ENCODE measurements around the gene PPP2R3B. TPM values are rescaled to one million over a fixed set of nuclear protein-coding genes. Genes with fewer than 3 reads are reported as not detected.

The PPP2R3B gene
- total and polyA plus RNA-seq, 8 donors = 5.0 to 38.8 (median 6.9) TPM

- WGBS, 2 donors = 76 to 86% methylated on average over 7 of the region's 7 CpGs
- Histone ChIP-seq H3K4me3 (no peak overlapping the region), H3K4me1 (peaks cover 0 to 4% (median 0%) of the 10 kb centered on the region in 3 donors), H3K27me3 (no peaks in the 10 kb centered on the region), H3K36me3 (no peaks in the 10 kb centered on the region), H3K9me3 (no peaks in the 10 kb centered on the region), H3K27ac (no peak overlapping the region)
- no peak for TF ChIP-seq CTCF (IDR thresholded peaks at IDR 0.05)
- ATAC-seq (no peak), DNase-seq (no peak), FAIRE-seq (no peak)
- intact Hi-C loops (cut with DNase I) = no loop called here
Observed at GRCh38 chrX:392575-392846, 5.8 kb upstream of the PPP2R3B start.

GRCh38 chrX:391717-392574 lies 5.2 kb upstream of the PPP2R3B start:
- no peak for DNase-seq
- no peak for TF ChIP-seq CTCF (IDR thresholded peaks at IDR 0.05)
- no peaks in the 10 kb centered on the region for H3K36me3 ChIP-seq
- H3K27ac ChIP-seq = no peak overlapping the region
- no peaks in the 10 kb centered on the region for H3K9me3 ChIP-seq
- peaks cover 0 to 4% (median 0%) of the 10 kb centered on the region in 3 donors for H3K4me1 ChIP-seq
- H3K4me3 ChIP-seq = no peak overlapping the region
- WGBS, 2 donors = 85 to 87% methylated on average over 34 of the region's 34 CpGs
- H3K27me3 ChIP-seq = no peaks in the 10 kb centered on the region
- ATAC-seq = no peak
- intact Hi-C loops (cut with DNase I) = no loop called here
- no peak for FAIRE-seq

- TF ChIP-seq CTCF (IDR thresholded peaks at IDR 0.05) = no peak
- Histone ChIP-seq H3K4me3 (no peak overlapping the region), H3K36me3 (no peaks in the 10 kb centered on the region), H3K27me3 (no peaks in the 10 kb centered on the region), H3K9me3 (no peaks in the 10 kb centered on the region), H3K4me1 (peaks cover 0 to 10% (median 0%) of the 10 kb centered on the region in 3 donors), H3K27ac (no peak overlapping the region)
- DNase-seq (no peak), FAIRE-seq (no peak), ATAC-seq (no peak)
- 88 to 92% methylated on average over 12 to 13 of the region's 13 CpGs for WGBS, 2 donors
- intact Hi-C loops (cut with DNase I) = no loop called here
Observed at GRCh38 chrX:390459-390858, 3.8 kb upstream of the PPP2R3B start.

GRCh38 chrX:389021-389441 lies 2.3 kb upstream of the PPP2R3B start:
- Histone ChIP-seq H3K4me3 (no peak overlapping the region), H3K4me1 (peaks cover 0 to 10% (median 0%) of the 10 kb centered on the region in 3 donors), H3K36me3 (no peaks in the 10 kb centered on the region), H3K27me3 (no peaks in the 10 kb centered on the region), H3K27ac (no peak overlapping the region), H3K9me3 (no peaks in the 10 kb centered on the region)
- WGBS, 2 donors = 86 to 92% methylated on average over 12 of the region's 12 CpGs
- FAIRE-seq (no peak), ATAC-seq (no peak), DNase-seq (peak in 1 of 6 donors; percentile 68)
- TF ChIP-seq CTCF (IDR thresholded peaks at IDR 0.05) = no peak
- intact Hi-C loops (cut with DNase I) = no loop called here

- ATAC-seq (no peak), DNase-seq (peak in 1 of 6 donors; percentile 45), FAIRE-seq (no peak)
- Histone ChIP-seq H3K4me3 (peak overlapping the region; percentile 9 to 95 (median 80)), H3K27ac (peak overlapping the region in 3 of 4 donors; percentile 96 to 100 (median 100)), H3K4me1 (peaks cover 0 to 10% (median 0%) of the 10 kb centered on the region in 3 donors), H3K36me3 (no peaks in the 10 kb centered on the region), H3K27me3 (no peaks in the 10 kb centered on the region), H3K9me3 (no peaks in the 10 kb centered on the region)
- intact Hi-C loops (cut with DNase I) = no loop called here
- WGBS, 2 donors = 35 to 51% methylated on average over 14 of the region's 14 CpGs
- TF ChIP-seq CTCF (IDR thresholded peaks at IDR 0.05) = no peak
Observed at GRCh38 chrX:387729-388128, 1.0 kb upstream of the PPP2R3B start.
